GM18868 (cell line): ENCODE data around the gene KDM4F.

Source experiments
- ATAC-seq: cut with Tn5 transposase; IDR thresholded peaks from one replicate; pipeline ENCODE4 v1.9.1; 2021; ENCODE audit warnings: mild to moderate bottlenecking, moderate library complexity; ENCODE audit not compliant: unreplicated experiment

KDM4F gene

DNA sequence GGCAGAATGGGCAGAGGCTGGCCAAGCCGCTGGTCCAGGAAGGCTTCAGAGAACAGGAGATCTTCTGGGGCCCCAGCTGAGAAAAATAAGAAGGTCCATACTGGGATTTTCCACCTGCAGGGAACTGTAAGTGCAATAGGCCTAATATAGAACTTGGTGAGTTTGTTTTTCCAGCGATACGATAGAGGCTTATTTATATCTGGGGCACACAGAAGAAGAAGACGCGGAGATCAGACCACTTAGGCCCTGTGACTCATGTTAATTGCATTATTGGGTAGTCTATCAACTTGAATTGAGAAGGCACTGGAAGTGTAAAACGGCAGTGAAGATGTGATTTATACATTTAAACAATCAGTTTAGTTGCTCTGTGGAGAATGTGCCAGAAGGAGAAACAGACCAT, 9.8 kb downstream of the KDM4F start:
- ATAC-seq = no peak

DNA sequence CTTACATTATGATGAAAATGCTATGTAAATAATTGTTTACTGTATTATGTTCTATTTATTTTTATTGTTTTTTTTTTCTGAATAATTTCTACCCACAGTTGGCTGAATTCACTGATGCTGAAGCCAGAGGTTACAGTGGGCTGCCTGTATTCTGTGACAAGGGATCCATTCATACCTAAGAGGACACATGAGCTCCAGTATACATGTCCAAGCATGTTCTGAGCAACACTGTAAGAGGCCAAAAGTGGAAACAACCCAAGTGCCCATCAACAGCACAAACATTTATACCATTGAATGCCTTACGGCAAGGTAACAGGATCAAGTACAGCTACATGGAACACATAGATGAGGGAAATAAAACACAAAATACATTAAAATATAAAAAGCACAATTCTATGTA, 16.1 kb downstream of the KDM4F start:
- no peak for ATAC-seq

DNA sequence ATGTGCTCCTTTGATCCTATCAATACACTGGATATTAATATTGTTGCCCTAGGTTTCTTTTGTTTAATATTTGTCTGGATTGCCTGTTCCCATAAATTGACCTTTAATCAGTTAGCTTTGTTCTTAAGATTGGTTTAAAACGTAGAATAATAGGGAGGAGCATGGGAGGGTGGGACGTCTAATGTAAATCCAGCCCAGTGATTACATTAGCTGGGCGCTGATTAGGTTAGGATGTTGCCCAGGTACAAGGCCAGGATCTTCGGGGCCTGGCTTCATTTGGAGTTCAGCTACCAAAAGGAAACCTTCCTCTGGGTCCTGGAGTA, 17.5 kb downstream of the KDM4F start, which contains the start of gene SRSF8:
Gene SRSF8 (plus strand): TSS at position 204 of the 323 bp plus-strand sequence. CDS start 308 bp downstream, outside the sequence.
- peak; percentile 45 for ATAC-seq

DNA sequence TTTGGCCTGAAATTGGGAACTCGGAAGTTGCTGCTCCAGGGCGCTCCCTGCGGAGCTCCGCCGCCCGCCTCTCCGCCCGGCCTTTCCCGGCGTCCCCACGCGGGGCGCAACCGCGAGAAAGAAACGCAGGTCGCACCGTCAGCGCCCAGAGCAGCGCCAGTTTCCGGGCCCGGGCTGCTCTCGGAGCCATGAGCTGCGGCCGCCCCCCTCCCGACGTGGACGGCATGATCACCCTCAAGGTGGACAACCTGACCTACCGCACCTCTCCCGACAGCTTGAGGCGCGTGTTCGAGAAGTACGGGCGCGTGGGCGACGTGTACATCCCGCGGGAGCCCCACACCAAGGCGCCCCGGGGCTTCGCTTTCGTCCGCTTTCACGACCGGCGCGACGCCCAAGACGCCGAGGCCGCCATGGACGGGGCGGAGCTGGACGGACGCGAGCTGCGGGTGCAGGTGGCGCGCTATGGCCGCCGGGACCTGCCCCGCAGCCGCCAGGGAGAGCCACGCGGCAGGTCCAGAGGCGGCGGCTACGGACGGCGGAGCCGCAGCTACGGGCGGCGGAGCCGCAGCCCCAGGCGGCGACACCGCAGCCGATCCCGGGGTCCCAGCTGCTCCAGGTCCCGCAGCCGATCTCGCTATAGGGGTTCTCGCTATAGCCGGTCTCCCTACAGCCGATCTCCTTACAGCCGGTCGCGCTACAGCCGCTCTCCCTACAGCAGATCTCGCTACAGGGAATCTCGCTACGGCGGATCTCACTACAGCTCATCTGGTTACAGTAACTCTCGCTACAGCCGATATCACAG, 18.0 kb downstream of the KDM4F start:
- ATAC-seq = peak; percentile 62

DNA sequence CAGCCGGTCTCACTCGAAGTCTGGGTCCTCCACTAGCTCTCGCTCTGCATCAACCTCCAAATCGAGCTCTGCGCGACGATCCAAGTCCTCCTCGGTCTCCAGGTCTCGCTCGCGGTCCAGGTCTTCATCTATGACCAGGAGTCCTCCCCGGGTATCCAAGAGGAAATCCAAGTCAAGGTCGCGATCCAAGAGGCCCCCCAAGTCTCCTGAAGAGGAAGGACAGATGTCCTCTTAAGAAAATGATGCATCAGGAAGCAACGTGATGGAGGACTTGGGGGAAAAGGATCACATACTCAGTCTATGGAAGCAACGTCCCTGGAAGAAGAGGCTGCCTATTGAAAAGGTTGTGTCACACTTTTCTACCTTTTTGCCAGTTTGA, 18.6 kb downstream of the KDM4F start:
- ATAC-seq = no peak

DNA sequence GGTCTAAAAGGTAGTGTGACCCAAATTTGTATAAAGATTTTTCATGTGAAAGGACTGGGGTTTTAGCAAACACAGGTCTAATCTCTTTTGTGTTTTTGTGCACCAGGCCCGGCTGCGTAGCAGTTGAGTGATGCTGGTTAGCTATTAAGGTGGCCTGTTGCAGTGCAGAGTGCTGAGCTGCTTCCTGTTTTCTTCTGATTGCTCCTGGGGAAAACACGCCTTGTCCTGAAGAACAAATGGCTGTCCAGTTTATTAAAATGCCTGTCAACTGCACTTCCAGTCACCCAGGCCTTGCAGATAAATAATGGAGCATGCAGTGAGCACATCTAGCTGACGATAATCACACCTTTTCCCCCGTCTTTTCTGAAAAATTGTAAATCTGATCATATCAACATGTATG, 19.3 kb downstream of the KDM4F start:
- ATAC-seq = peak; percentile 65

DNA sequence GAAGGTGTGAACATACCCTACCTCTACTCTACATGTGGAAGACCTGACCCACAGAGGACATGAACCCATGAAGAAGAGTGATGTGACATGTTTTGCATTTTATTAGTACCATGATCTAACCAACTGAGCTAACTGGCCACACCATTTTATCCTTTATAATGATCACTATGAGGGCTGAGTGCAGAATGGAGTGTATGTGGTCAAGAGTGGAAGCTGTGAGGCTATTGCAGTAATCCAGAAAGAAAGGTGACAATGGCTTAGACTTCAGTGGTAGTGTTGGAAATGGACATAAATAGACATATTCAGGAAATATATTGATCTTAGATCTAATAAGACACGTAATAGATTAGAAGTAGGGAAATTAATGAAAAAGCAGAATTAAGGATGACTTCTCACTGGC, 21.2 kb downstream of the KDM4F start:
- no peak for ATAC-seq

DNA sequence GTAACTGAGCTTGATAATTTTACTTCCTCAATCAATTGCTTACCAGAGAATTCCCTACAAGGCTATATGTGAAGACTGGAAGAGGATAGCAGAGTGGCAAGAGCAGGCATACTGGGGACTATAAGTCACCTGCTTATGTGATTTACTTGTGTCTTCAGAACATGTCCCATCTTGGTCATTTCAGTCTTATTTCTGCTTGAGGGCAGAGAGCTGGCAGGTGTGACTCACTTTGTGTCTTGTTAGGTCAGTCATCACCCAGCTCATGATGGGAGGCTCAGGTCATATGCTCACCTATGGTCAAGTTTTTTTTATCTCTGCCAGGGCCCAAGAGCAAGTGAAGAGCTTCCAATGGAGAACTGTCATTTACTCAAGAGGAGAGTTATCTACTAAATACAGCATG, 23.7 kb downstream of the KDM4F start:
- no peak for ATAC-seq

DNA sequence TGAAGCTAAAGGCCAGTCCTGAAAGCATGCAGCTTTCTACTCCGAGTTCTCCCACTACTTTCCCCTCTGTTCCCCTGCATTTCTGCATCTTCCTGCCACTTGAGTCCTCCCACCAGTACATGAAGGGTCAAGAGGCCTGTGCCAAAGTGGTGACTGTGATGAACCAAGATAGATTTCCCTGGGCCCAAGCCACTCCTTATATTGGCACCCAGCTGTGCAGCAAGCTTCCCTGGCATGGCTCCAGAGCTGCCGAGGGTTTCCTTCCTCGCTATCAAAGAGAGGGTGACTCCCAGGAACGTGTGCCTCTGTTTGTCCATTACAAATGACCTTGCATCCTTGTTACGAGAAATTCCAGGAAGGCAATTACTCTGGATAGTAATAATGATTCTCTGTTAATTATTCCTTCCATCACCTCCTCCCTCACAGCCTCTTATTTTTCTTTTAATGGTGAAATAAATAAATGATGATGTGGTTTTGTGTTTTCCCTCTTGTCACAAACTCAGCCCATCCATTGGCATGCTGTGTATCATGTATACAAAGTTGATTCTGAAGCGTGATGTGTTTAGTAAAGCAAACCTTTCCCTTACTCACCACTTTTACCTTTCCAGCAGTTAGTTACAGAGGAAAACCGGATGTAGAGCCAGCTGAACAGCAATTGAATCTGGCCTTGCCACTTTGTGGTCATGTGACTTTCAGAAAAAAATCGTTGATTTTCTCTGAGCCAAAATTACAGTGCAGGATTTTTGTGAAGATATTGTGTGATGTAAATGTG, 25.8 kb downstream of the KDM4F start:
- ATAC-seq = no peak

DNA sequence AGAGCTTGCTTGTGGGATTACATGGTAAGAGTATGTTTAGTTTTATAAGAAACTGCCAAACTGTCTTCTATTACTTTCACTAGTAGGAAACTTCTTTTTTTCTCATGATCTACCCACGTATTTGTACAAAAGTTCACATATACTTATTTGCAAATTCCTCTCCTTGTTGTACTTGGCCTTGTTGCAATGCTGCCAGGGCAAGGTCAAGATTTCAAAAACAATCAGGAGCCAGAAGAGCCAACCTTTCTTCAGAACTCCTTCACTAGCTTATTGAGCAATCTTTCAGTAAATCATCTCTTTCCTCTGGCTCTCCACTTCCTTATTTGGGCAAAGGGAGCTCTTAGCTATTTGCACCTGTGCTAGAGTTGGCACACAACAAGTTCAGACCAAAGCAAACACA, 27.2 kb downstream of the KDM4F start:
- no peak for ATAC-seq

DNA sequence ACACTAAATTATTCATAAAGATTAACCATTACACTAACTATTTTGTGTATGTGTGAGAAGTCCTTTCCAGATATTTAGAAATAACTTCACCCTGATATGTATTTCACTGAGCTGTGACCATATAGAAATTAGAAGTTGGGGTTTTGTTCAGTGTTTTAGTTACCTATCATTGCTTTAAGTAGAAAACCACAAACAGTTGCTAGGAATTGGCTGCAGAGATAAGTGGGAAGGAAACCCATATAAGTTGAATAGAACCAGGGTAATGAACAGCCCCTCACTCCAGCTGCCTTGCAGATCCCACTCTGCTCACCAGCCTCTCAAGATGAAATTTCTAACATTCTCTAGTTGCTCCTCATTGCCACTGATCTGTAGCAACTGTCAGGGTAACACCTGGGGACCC, 27.8 kb downstream of the KDM4F start:
- no peak for ATAC-seq

DNA sequence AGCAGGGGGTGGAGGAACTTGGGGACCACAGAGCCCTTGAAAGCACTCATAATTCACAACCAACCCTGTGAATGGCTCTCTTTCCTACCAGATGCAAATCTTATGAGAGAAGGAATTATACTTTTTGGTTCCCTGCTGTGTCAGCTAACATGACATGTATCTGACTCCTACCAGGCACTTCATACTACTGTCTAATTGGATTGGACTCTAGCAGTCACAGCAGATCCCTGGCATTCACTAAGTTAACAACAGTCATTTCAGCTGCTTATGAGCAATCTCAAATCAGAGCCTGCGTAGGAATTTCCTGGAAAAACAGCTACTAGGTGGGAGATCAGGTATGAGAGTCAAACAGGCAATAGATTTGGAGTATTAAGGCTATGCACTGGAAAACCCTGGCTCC, 29.3 kb downstream of the KDM4F start:
- no peak for ATAC-seq

DNA sequence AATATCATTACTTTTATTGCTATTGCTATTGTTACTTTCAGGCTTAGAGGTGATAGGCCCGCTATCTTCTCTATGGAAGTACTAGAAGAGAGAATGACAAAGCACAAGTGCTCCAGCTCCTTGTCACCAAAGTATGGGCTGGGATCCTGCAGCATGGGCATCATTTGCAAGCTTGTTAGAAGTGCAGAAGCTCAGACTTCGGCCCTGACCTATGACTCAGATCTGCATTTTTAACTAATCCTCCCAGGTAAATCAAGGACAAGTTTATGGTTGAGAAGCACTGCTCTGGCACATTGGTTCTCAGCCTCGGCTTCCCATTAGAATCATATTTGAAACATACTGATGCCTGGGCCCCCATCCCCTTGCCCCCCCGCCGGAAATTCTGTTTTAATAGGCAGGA, 31.8 kb downstream of the KDM4F start:
- ATAC-seq = no peak

DNA sequence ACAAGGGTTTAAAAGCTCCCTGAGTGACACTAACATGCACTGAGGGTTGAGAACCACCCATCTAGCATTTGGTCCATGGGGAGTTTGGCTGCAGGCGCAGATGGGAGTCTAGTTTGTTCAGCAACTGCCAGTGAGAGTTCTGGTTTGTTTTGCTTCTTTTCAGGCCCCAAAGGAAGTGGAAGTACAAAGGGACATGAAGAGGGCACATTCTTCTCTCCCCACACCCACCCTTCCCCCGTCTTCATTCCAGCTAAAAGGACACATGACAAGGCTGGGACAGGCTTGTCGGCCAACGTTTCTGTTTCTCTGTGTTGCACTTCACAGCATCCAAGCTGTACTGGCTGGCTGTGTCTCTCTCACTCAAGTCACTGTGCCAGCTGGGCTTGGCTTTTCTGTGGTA, 32.2 kb downstream of the KDM4F start:
- no peak for ATAC-seq

DNA sequence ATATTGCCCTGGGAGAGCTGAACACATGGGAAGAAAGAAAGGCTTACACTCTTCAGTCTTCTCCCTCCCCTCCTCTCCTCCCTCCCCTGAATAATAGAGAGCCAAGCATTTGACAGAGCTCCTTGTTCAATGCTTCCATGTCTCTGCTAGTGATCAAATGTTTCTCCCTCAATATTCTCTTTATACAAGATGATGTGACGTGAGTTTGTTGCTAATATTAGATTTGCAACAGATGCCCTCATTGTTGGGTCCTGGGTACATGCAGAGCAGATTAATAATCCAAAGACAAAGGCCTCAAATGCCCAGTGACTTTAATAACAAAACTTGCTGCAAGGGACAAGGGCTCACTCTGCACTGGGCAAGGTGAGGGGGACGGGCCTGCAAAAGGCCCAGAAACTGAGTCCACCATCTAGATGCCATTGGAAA, 33.4 kb downstream of the KDM4F start:
- no peak for ATAC-seq

DNA sequence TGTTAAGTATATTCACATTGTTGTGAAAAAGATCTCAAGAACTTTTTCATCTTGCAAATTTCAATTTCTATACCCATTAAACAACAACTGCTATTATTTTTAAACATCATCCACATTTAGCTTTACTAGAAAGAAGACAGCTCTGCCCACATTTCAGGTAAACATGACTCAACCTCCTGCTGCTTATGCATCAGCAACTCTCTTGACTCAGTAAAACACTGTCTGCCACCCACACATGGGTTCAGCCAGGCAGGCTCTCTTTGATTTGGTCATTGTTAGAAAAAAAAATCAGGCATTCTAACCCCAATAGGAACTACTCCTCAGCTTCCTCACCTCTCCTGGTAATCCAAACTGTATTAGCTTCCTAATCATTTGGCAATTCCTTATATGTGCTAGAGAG, 35.3 kb downstream of the KDM4F start:
- peak; percentile 57 for ATAC-seq

DNA sequence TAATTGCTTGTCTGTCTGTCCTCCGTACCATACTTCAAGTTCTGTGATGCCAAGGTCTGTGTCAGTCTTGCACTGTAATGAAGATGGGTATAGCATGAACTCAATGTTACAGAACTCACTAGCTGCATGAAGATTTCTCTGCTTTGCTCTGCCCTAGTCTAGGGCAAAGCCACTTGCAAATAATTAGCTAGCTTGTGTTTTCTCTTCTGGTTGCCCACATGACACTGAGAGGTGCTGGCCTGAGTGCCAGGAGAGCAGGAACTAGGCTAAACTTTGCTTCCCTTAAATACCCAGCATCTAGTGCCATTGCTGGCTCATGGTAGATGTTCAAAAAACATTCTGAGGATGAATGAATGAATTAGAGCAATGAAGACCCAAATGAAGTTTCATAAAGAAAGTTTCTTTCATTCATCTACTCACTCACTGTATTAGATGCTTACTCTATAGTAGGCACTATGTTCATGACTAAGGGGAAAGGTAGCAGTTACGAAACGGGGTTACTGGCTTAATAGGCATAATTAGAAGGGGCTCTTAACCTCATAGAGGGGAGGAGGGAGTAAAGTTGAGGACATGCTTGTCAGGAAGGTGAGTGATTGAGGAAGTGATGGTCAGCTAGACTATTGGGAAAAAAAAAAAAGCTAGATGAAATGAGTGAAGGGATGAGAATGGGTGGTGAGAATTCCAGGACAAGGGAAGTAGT, 36.0 kb downstream of the KDM4F start:
- no peak for ATAC-seq

DNA sequence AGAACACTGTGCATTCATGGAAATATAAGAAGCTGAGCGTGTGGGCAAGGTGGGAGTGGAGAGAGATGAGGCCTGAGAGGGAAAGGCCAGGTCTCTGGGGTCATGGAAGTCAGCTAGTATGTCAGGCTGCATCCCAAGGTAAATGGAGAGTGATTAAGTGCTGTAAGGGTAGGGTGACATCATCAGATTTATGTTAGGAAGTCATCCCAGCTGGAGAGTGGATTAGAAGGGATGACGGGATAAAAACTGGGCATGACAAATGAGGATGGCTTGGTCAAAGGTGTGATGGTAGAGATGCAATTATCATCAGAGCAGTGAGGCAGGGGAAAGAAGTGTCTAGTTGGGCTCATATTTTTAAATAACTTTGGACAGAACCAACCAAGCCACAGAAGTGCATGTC, 36.9 kb downstream of the KDM4F start:
- no peak for ATAC-seq

DNA sequence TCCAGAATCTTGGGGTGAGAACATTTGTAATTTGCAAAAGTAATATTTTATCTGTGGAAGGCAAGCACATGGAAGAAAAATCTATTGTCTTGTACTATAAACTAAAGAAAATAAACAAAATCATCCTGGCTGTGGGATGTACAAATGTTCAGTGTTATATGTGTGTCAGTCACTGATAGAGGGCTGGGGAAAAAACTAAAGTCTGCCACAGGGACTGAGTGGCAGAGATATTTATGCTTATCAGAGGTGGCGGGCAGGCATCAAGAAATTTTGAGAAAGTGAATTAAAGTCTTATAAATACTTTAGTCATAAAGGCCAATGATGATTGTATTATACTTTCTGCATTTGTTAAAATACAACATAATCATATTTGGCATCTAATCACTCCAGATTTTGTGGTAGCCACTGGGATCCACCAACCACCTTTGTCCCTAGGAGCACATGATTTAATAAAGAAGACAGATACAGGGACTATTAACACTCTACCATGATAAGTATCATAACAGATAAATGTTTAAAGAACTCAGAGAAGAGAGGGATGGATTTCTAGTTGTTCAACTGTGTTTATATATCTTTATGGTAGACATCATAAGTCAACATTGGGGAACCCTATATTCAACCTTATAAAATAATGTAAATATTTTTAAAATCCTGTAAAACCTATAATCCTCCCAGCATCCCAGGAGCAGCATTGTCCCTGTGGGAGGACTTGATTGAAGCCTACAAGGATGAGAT, 37.8 kb downstream of the KDM4F start:
- no peak for ATAC-seq

DNA sequence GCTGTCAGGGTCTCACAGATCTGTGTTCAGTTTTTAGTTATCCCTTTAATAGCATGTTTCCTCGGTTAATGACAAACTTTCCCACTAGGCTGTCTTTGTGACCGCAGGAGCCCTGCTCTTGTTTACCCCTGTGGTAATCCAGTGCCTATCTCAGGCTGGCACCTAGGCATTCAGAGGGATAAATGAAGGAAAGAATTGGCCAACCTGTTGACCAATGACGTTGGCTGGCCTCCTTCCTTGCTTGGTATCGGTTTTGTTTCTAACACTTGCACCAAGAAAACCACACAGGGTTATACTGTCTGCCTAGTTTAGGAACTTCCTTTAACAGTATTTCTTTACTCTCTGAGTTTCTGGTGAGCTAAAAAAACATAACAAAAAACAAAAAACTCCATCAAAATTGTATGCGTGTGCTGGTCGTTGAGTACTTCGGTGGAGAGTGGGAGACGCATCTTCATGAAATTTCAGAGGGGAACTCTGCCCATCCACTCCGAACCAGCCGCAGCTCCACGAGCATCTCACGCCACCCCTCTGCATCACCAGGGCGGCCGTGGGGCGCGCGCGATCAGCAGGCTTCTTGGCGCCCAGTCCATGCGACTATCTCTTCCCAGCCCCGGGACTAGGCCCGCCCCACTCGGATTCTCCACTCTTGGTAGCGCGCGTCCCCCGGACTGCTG, 39.9 kb downstream of the KDM4F start:
- peak; percentile 54 for ATAC-seq
